Panc1 (cell line): Measurements from ENCODE around the gene LRCH1. TPM values are rescaled to one million over a fixed set of nuclear protein-coding genes. Genes with fewer than 3 reads are reported as not detected.

Experiments
- ATAC-seq: fragments of 200-7000 bp; cut with Tn5 transposase; 2 replicates; pipeline ENCODE4 v1.9.1; 2020; ENCODE audit warnings: mild to moderate bottlenecking, moderate library complexity
- BruUV-seq: library from RNA; stranded (reverse); fragments of 400-500 nt; replicated peaks from 2 replicates; lab custom pipeline; 2021; lab: Mats Ljungman, UMichigan
- CTCF ChIA-PET: fragments of 300-600 bp; sonication (Branson Sonifier 250); formaldehyde crosslinking; loops from one replicate; lab custom pipeline; 2022; ENCODE audit warnings: antibody characterized with exemption; lab: Charles Lee
- POLR2A ChIA-PET: fragments of 300-600 bp; sonication (Branson Sonifier 250); formaldehyde crosslinking; loops from one replicate; lab custom pipeline; 2022; ENCODE audit warnings: antibody characterized with exemption; lab: Charles Lee
- DNase-seq: peaks from one replicate; pipeline ENCODE4 v3.0.0-alpha.2; 2010; ENCODE audit warnings: low read depth, low spot score
- H3K27ac ChIP-seq: 2 replicates; pipeline ENCODE4 v1.5.1; 2011; ENCODE audit warnings: mild to moderate bottlenecking, low read length, inconsistent platforms
- H3K27me3 ChIP-seq: fragments of 200-500 bp; sonication (Bioruptor generic); 2 replicates; pipeline ENCODE4 v1.6.0; 2014; ENCODE audit warnings: low read length, inconsistent platforms; ENCODE audit not compliant: control insufficient read depth, insufficient read depth
- H3K36me3 ChIP-seq: fragments of 200-500 bp; sonication (Bioruptor generic); 2 replicates; pipeline ENCODE4 v1.5.1; 2014; ENCODE audit warnings: inconsistent platforms, mild to moderate bottlenecking, low read length, moderate library complexity; ENCODE audit not compliant: control insufficient read depth, insufficient read depth
- H3K4me1 ChIP-seq: 2 replicates; pipeline ENCODE4 v1.5.1; 2011; ENCODE audit warnings: inconsistent platforms, mild to moderate bottlenecking, low read length, moderate library complexity; ENCODE audit not compliant: control insufficient read depth, insufficient read depth
- H3K4me3 ChIP-seq, 2 experiments: 2 replicates each; pipeline ENCODE4 v1.5.1; 2011 to 2012; ENCODE audit warnings: low read depth in 2 of 2, low read length in 2 of 2, mild to moderate bottlenecking in 2 of 2, inconsistent platforms in 1 of 2, moderate library complexity in 1 of 2
- H3K9me3 ChIP-seq: fragments of 200-500 bp; sonication (Bioruptor generic); 2 replicates; pipeline ENCODE4 v1.5.1; 2014; ENCODE audit warnings: low read depth, mild to moderate bottlenecking, inconsistent platforms, low read length, moderate library complexity; ENCODE audit not compliant: control insufficient read depth, insufficient read depth
- CTCF ChIP-seq: fragments of 450-650 bp; IDR thresholded peaks from 2 replicates; pipeline ENCODE4 v1.5.1; 2017; ENCODE audit warnings: mild to moderate bottlenecking
- POLR2AphosphoS5 ChIP-seq: IDR thresholded peaks from 2 replicates; pipeline ENCODE4 v1.6.1; 2012; ENCODE audit warnings: mild to moderate bottlenecking, low read depth, low read length, moderate library complexity
- REST ChIP-seq, 2 experiments: IDR thresholded peaks; 2 replicates each; pipeline ENCODE4 v1.6.1; 2011 to 2012; ENCODE audit warnings: low read depth in 2 of 2, control low read depth in 1 of 2, low read length in 1 of 2, mild to moderate bottlenecking in 1 of 2, moderate library complexity in 1 of 2; ENCODE audit not compliant: insufficient read depth in 1 of 2
- SIN3A ChIP-seq: IDR thresholded peaks from 2 replicates; pipeline ENCODE4 v1.6.1; 2012; ENCODE audit warnings: low read depth, mild to moderate bottlenecking, low read length, moderate library complexity, borderline replicate concordance; ENCODE audit not compliant: insufficient read depth
- TCF7L2 ChIP-seq: IDR thresholded peaks from 2 replicates; pipeline ENCODE4 v1.6.1; 2011; ENCODE audit warnings: mild to moderate bottlenecking, low read depth, low read length, inconsistent platforms
- in situ Hi-C: cut with HindIII; loops from 2 replicates; pipeline ENCODE4 v1.10.0; 2016; ENCODE audit warnings: low sequenced_read_pairs, low pct_unique_long_range_greater_than_20kb
- intact Hi-C: fragments of 100-400 bp; cut with micrococcal nuclease; formaldehyde crosslinking; loops from one replicate; pipeline ENCODE4 v1.10.0; 2022; ENCODE audit not compliant: unreplicated experiment
- total RNA-seq: library from RNA; stranded (reverse); gene quantifications from one replicate; pipeline ENCODE4 v1.2.1, GENCODE V29; 2021; ENCODE audit not compliant: unreplicated experiment

LRCH1 gene
- total RNA-seq, 1 experiment from 2014 or later, result 7.9 TPM

- POLR2A ChIA-PET, result no interaction called here
- intact Hi-C loops (no loop called here), in situ Hi-C loops (no loop called here)
- Histone ChIP-seq H3K4me1 (peaks cover 8% of the 10 kb centered on the region), H3K27me3 (no peaks in the 10 kb centered on the region), H3K9me3 (no peaks in the 10 kb centered on the region), H3K36me3 (peaks cover 5% of the 10 kb centered on the region; the same call in 1 of the 2 replicates), H3K27ac (no peak overlapping the region), H3K4me3 (no peak overlapping the region)
- TF ChIP-seq REST (IDR thresholded peaks at IDR 0.05; ENCODE audit: insufficient read depth in 1 of 2, low read depth in 2 of 2, low read length in 1 of 2) (no peak), CTCF (no peak), SIN3A (no peak), POLR2AphosphoS5 (no peak), TCF7L2 (no peak)
- BruUV-seq, result no TSS peak
- CTCF ChIA-PET, result no interaction called here
- no peak for DNase-seq
- ATAC-seq, result no peak
Observed at GRCh38 chr13:46556418-46556779, 3.4 kb downstream of the LRCH1 start.

- Histone ChIP-seq H3K4me1 (peaks cover 8% of the 10 kb centered on the region), H3K36me3 (no peaks in the 10 kb centered on the region), H3K4me3 (no peak overlapping the region), H3K9me3 (no peaks in the 10 kb centered on the region), H3K27me3 (no peaks in the 10 kb centered on the region), H3K27ac (no peak overlapping the region)
- in situ Hi-C loops (no loop called here), intact Hi-C loops (no loop called here)
- TF ChIP-seq POLR2AphosphoS5 (no peak), SIN3A (no peak), TCF7L2 (no peak), REST (IDR thresholded peaks at IDR 0.05; ENCODE audit: insufficient read depth in 1 of 2, low read depth in 2 of 2, low read length in 1 of 2) (no peak), CTCF (no peak)
- ATAC-seq, result no peak
- ChIA-PET POLR2A (no interaction called here), CTCF (no interaction called here)
- DNase-seq, result no peak
- BruUV-seq, result no TSS peak
Observed at GRCh38 chr13:46559272-46559805, 6.4 kb downstream of the LRCH1 start.
